OCI-LY1 (cell line): Measurements from ENCODE around the gene TUBA4A.

Experiments
- CTCF ChIP-seq: fragments of 200-600 bp; sonication (generic), shearing (Covaris generic); IDR thresholded peaks from 2 replicates; pipeline ENCODE4 v1.5.1; 2017; ENCODE audit warnings: mild to moderate bottlenecking, antibody characterized with exemption, low read length, moderate library complexity, mixed read lengths
- EZH2 ChIP-seq: fragments of 200-600 bp; sonication (generic), shearing (Covaris generic); IDR thresholded peaks from 2 replicates; pipeline ENCODE4 v1.8.0; 2017; ENCODE audit warnings: borderline replicate concordance, mixed run types, mild to moderate bottlenecking, antibody characterized with exemption, low read length, moderate library complexity, mixed read lengths

- TF ChIP-seq EZH2 (no peak), CTCF (peak; percentile 97)
Observed at GRCh38 chr2:219294356-219295351, 40.9 kb upstream of the TUBA4A start.
